Activated T-cell treated with anti-CD3 and anti-CD28 coated beads, Interleukin-2, amount 50 U/mL, for 24 hours (primary cell): ENCODE measurements around the gene GLDN.

Experiments used
- DNase-seq: peaks from one replicate; pipeline ENCODE4 v3.0.0-alpha.2; 2020
- H3K27ac Mint-ChIP-seq: 2 replicates; pipeline ENCODE4 v1.8.0; 2020; ENCODE audit warnings: mild to moderate bottlenecking, mixed read lengths
- H3K27me3 Mint-ChIP-seq: 2 replicates; pipeline ENCODE4 v1.8.0; 2020; ENCODE audit warnings: mixed read lengths
- H3K36me3 Mint-ChIP-seq: 2 replicates; pipeline ENCODE4 v1.8.0; 2020; ENCODE audit warnings: low read depth, mixed read lengths
- H3K4me1 Mint-ChIP-seq: 2 replicates; pipeline ENCODE4 v1.8.0; 2020; ENCODE audit warnings: low read depth, mixed read lengths
- H3K4me3 Mint-ChIP-seq: 2 replicates; pipeline ENCODE4 v1.8.0; 2020; ENCODE audit warnings: mild to moderate bottlenecking, moderate library complexity, mixed read lengths
- H3K9me3 Mint-ChIP-seq: 2 replicates; pipeline ENCODE4 v1.8.0; 2020; ENCODE audit warnings: mixed read lengths

The GLDN gene

GRCh38 chr15:51363383-51363782, 21.9 kb downstream of the GLDN start:
- no peak overlapping the region for H3K4me3 Mint-ChIP-seq
- no peaks in the 10 kb centered on the region for H3K27me3 Mint-ChIP-seq
- no peaks in the 10 kb centered on the region for H3K36me3 Mint-ChIP-seq
- no peaks in the 10 kb centered on the region for H3K4me1 Mint-ChIP-seq
- H3K27ac Mint-ChIP-seq, result no peak overlapping the region
- no peak for DNase-seq
- H3K9me3 Mint-ChIP-seq, result no peaks in the 10 kb centered on the region

GRCh38 chr15:51365417-51365816, 24.0 kb downstream of the GLDN start:
- Mint-ChIP-seq H3K4me1 (no peaks in the 10 kb centered on the region), H3K9me3 (no peaks in the 10 kb centered on the region), H3K36me3 (no peaks in the 10 kb centered on the region), H3K27me3 (no peaks in the 10 kb centered on the region), H3K4me3 (no peak overlapping the region), H3K27ac (no peak overlapping the region)
- no peak for DNase-seq

GRCh38 chr15:51366071-51366470, 24.6 kb downstream of the GLDN start:
- no peak overlapping the region for H3K27ac Mint-ChIP-seq
- H3K27me3 Mint-ChIP-seq, result no peaks in the 10 kb centered on the region
- no peaks in the 10 kb centered on the region for H3K4me1 Mint-ChIP-seq
- no peaks in the 10 kb centered on the region for H3K36me3 Mint-ChIP-seq
- H3K4me3 Mint-ChIP-seq, result no peak overlapping the region
- no peaks in the 10 kb centered on the region for H3K9me3 Mint-ChIP-seq
- no peak for DNase-seq

GRCh38 chr15:51366920-51367319, 25.5 kb downstream of the GLDN start:
- Mint-ChIP-seq H3K36me3 (no peaks in the 10 kb centered on the region), H3K27ac (no peak overlapping the region), H3K4me3 (no peak overlapping the region), H3K9me3 (no peaks in the 10 kb centered on the region), H3K27me3 (no peaks in the 10 kb centered on the region), H3K4me1 (no peaks in the 10 kb centered on the region)
- DNase-seq, result no peak

- Mint-ChIP-seq H3K27ac (no peak overlapping the region), H3K36me3 (no peaks in the 10 kb centered on the region), H3K9me3 (no peaks in the 10 kb centered on the region)
These were observed 26.0 kb downstream of the GLDN start for GRCh38 chr15:51367322-51367976.

GRCh38 chr15:51368307-51368706, 26.9 kb downstream of the GLDN start:
- H3K27me3 Mint-ChIP-seq, result no peaks in the 10 kb centered on the region
- no peaks in the 10 kb centered on the region for H3K4me1 Mint-ChIP-seq
- no peaks in the 10 kb centered on the region for H3K36me3 Mint-ChIP-seq

More at GRCh38 chr15:51367322-51367976, 26.0 kb downstream of the GLDN start:
- no peak for DNase-seq
- H3K4me3 Mint-ChIP-seq, result no peak overlapping the region
- H3K4me1 Mint-ChIP-seq, result no peaks in the 10 kb centered on the region
- H3K27me3 Mint-ChIP-seq, result no peaks in the 10 kb centered on the region

GRCh38 chr15:51368751-51369450, 27.4 kb downstream of the GLDN start:
- DNase-seq, result no peak
- Mint-ChIP-seq H3K4me3 (no peak overlapping the region), H3K4me1 (no peaks in the 10 kb centered on the region), H3K27me3 (no peaks in the 10 kb centered on the region), H3K36me3 (no peaks in the 10 kb centered on the region), H3K27ac (no peak overlapping the region), H3K9me3 (no peaks in the 10 kb centered on the region)

More at GRCh38 chr15:51368307-51368706, 26.9 kb downstream of the GLDN start:
- DNase-seq, result no peak
- Mint-ChIP-seq H3K27ac (no peak overlapping the region), H3K9me3 (no peaks in the 10 kb centered on the region), H3K4me3 (no peak overlapping the region)

GRCh38 chr15:51369451-51369761, 28.0 kb downstream of the GLDN start:
- H3K4me1 Mint-ChIP-seq, result no peaks in the 10 kb centered on the region

GRCh38 chr15:51371266-51371665, 29.8 kb downstream of the GLDN start:
- Mint-ChIP-seq H3K9me3 (no peaks in the 10 kb centered on the region), H3K27me3 (no peaks in the 10 kb centered on the region), H3K27ac (no peak overlapping the region), H3K4me1 (no peaks in the 10 kb centered on the region), H3K4me3 (no peak overlapping the region), H3K36me3 (no peaks in the 10 kb centered on the region)
- DNase-seq, result no peak

More at GRCh38 chr15:51369451-51369761, 28.0 kb downstream of the GLDN start:
- Mint-ChIP-seq H3K27ac (no peak overlapping the region), H3K4me3 (no peak overlapping the region), H3K9me3 (no peaks in the 10 kb centered on the region), H3K27me3 (no peaks in the 10 kb centered on the region), H3K36me3 (no peaks in the 10 kb centered on the region)
- no peak for DNase-seq

- Mint-ChIP-seq H3K27me3 (no peaks in the 10 kb centered on the region), H3K4me1 (no peaks in the 10 kb centered on the region), H3K9me3 (no peaks in the 10 kb centered on the region), H3K27ac (no peak overlapping the region), H3K4me3 (no peak overlapping the region), H3K36me3 (no peaks in the 10 kb centered on the region)
- no peak for DNase-seq
These were observed 32.7 kb downstream of the GLDN start for GRCh38 chr15:51374131-51374530.

GRCh38 chr15:51375966-51376640, 34.6 kb downstream of the GLDN start:
- H3K4me1 Mint-ChIP-seq, result no peaks in the 10 kb centered on the region
- no peaks in the 10 kb centered on the region for H3K36me3 Mint-ChIP-seq
- no peak overlapping the region for H3K27ac Mint-ChIP-seq
- no peaks in the 10 kb centered on the region for H3K9me3 Mint-ChIP-seq
- H3K27me3 Mint-ChIP-seq, result no peaks in the 10 kb centered on the region
- H3K4me3 Mint-ChIP-seq, result no peak overlapping the region
- DNase-seq, result no peak

- Mint-ChIP-seq H3K4me1 (no peaks in the 10 kb centered on the region), H3K27ac (no peak overlapping the region), H3K4me3 (no peak overlapping the region), H3K36me3 (no peaks in the 10 kb centered on the region), H3K27me3 (peaks cover 10% of the 10 kb centered on the region), H3K9me3 (no peaks in the 10 kb centered on the region)
- DNase-seq, result no peak
These were observed 35.8 kb downstream of the GLDN start for GRCh38 chr15:51377038-51377786.

GRCh38 chr15:51378406-51378805, 37.0 kb downstream of the GLDN start:
- no peaks in the 10 kb centered on the region for H3K9me3 Mint-ChIP-seq
- H3K36me3 Mint-ChIP-seq, result no peaks in the 10 kb centered on the region
- no peak overlapping the region for H3K27ac Mint-ChIP-seq
- DNase-seq, result no peak
- no peak overlapping the region for H3K4me3 Mint-ChIP-seq
- H3K27me3 Mint-ChIP-seq, result peaks cover 18% of the 10 kb centered on the region
- H3K4me1 Mint-ChIP-seq, result no peaks in the 10 kb centered on the region

- Mint-ChIP-seq H3K36me3 (no peaks in the 10 kb centered on the region), H3K27ac (no peak overlapping the region)
These were observed 37.9 kb downstream of the GLDN start for GRCh38 chr15:51379390-51379789.

More at GRCh38 chr15:51379390-51379789, 37.9 kb downstream of the GLDN start:
- Mint-ChIP-seq H3K4me3 (no peak overlapping the region), H3K9me3 (no peaks in the 10 kb centered on the region), H3K4me1 (no peaks in the 10 kb centered on the region), H3K27me3 (peaks cover 25% of the 10 kb centered on the region)
- DNase-seq, result no peak
